Tibial nerve (tissue), 4 donors: ENCODE results near the gene POPDC2.

Experiments used
- CTCF ChIP-seq, 5 experiments: fragments of 200-600 bp in 3 of 5; fragments of 450-650 bp in 2 of 5; sonication (generic) in 3 of 5; IDR thresholded peaks; one replicate each; pipeline ENCODE4 v1.5.1; 2016 to 2019; ENCODE audit warnings: antibody characterized with exemption in 5 of 5, mild to moderate bottlenecking in 3 of 5, moderate library complexity in 2 of 5
- EP300 ChIP-seq, 2 donors: sonication (generic); formaldehyde crosslinking; IDR thresholded peaks; one replicate each; pipeline ENCODE4 v1.6.1; 2017; ENCODE audit warnings: antibody characterized with exemption in 2 of 2, mild to moderate bottlenecking in 1 of 2
- POLR2A ChIP-seq, 2 donors: fragments of 450-650 bp; IDR thresholded peaks; one replicate each; pipeline ENCODE4 v1.6.1; 2017; ENCODE audit warnings: antibody characterized with exemption in 2 of 2, mild to moderate bottlenecking in 2 of 2, moderate library complexity in 2 of 2

- TF ChIP-seq CTCF (IDR thresholded peaks at IDR 0.05) = no peak
- no peak for TF ChIP-seq POLR2A (IDR thresholded peaks at IDR 0.05)
- no peak for TF ChIP-seq EP300 (IDR thresholded peaks at IDR 0.05)
Measured at GRCh38 chr3:119625451-119626153, 34.8 kb downstream of the POPDC2 start.
